NT2/D1 (cell line): ENCODE measurements around the gene PDK2.

ENCODE experiments used
- SUZ12 ChIP-seq: IDR thresholded peaks from 2 replicates; pipeline ENCODE4 v1.6.1; 2011; ENCODE audit not compliant: insufficient read length, insufficient read depth; ENCODE audit errors: extremely low read depth
- YY1 ChIP-seq: IDR thresholded peaks from 2 replicates; pipeline ENCODE4 v1.6.1; 2011; ENCODE audit not compliant: insufficient read length, insufficient read depth
- ZNF274 ChIP-seq: IDR thresholded peaks from 2 replicates; pipeline ENCODE4 v1.6.1; 2011; ENCODE audit warnings: mild to moderate bottlenecking, low read depth, low read length

GRCh38 chr17:50088952-50089825 lies 6.0 kb upstream of the PDK2 start:
- TF ChIP-seq ZNF274 (no peak), YY1 (no peak), SUZ12 (no peak)
